ENCODE data around the gene ZBTB6.

DNA sequence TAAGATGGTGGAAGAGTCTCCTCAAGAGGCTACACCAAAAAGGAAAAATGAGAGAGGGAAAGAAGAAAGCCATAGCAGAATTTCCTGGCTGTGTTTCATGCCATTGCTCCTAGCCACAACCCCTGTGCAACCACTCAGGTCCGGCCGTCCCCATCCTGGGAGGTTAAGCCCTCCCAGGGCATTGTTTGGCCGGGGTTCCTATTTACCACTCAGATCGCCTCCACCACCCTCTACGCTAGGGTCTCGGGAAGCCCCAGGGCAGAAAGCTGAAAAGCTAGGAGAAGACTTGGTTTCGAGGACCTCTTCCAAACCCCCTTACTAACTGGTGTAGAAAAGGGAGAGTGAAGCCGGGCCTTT lies 8.7 kb downstream of the ZBTB6 start:
- TF ChIP-seq, protein P1, sequence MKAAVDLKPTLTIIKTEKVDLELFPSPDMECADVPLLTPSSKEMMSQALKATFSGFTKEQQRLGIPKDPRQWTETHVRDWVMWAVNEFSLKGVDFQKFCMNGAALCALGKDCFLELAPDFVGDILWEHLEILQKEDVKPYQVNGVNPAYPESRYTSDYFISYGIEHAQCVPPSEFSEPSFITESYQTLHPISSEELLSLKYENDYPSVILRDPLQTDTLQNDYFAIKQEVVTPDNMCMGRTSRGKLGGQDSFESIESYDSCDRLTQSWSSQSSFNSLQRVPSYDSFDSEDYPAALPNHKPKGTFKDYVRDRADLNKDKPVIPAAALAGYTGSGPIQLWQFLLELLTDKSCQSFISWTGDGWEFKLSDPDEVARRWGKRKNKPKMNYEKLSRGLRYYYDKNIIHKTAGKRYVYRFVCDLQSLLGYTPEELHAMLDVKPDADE (conservative IDR thresholded peaks at IDR 0.05; ENCODE audit: control insufficient read depth, low read depth, low read length) = no peak
- TF ChIP-seq RBM15 (IDR thresholded peaks at IDR 0.05; ENCODE audit: insufficient read depth, low read length) (no peak), JUNB (CRISPR knock-in tag; conservative IDR thresholded peaks at IDR 0.05) (no peak), NFYB (IDR thresholded peaks at IDR 0.05; ENCODE audit: extremely low read depth, insufficient read length) (no peak), POLR2A (conservative IDR thresholded peaks at IDR 0.05) (no peak), BMI1 (IDR thresholded peaks at IDR 0.05; ENCODE audit: low read length) (no peak), ZNF75A (CRISPR knock-in tag; IDR thresholded peaks at IDR 0.05) (no peak), TSC22D4 (tag; IDR thresholded peaks at IDR 0.05) (no peak)
